Left kidney (tissue), 2 donors: ENCODE measurements around the gene APOB. TPM values are rescaled to one million over a fixed set of nuclear protein-coding genes. Genes with fewer than 3 reads are reported as not detected.

ENCODE experiments used
- DNase-seq: peaks from one replicate; pipeline ENCODE4 v3.0.0-alpha.2; 2013
- polyA plus RNA-seq: library from polyadenylated mRNA; unstranded; fragments of 120-200 nt; gene quantifications from one replicate; pipeline ENCODE4 v1.2.1, GENCODE V29; 2013; ENCODE audit not compliant: insufficient read length

APOB gene
- polyA plus RNA-seq, 1 donor = 5.3 TPM

DNA sequence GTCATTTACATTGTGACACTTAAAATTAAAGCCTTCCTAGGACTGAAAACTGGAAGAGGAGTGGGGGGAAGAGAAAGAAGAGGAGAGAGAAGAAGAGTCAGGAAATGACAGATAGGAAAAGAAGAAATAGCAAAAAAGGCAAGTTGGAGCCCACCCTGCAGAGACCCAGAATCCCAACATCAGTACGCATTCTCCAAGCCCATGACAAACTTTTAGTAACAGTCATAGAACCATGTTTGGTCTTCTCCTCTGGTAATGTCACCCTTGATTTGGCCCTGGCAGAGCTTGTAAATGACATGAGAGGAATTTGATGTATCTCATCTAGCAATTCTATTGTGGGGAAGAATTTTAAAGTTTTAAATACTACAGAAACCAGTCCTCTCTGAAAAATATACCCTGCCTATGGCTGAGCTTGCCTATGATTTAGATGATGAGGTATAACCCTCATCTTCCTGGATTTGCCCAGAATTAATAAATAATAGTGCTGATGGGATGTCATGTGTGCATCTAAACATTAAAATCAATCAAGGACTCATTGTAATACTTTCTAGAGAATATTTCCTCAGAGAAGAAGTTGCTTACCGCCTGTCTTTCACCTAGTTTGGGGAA is 40.2 kb downstream of the APOB start:
- DNase-seq = no peak

DNA sequence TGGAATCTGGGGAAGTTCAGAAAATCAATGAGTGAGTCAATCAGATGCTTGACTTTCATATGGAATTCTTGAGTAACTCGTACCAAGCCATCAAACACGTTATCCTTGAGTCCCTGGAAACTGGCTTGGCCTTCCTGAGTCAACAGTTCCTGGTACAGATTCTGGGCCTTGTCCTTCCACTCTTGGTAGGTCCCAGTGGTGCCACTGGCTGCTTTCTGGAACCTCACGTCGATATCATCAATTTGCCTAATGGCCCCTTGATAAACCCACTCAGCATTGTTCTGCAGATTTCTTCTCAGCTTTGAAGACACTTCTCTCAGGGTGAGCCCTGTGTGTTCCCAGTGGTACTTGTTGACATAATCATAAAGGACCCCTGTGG is 41.1 kb downstream of the APOB start:
- no peak for DNase-seq

DNA sequence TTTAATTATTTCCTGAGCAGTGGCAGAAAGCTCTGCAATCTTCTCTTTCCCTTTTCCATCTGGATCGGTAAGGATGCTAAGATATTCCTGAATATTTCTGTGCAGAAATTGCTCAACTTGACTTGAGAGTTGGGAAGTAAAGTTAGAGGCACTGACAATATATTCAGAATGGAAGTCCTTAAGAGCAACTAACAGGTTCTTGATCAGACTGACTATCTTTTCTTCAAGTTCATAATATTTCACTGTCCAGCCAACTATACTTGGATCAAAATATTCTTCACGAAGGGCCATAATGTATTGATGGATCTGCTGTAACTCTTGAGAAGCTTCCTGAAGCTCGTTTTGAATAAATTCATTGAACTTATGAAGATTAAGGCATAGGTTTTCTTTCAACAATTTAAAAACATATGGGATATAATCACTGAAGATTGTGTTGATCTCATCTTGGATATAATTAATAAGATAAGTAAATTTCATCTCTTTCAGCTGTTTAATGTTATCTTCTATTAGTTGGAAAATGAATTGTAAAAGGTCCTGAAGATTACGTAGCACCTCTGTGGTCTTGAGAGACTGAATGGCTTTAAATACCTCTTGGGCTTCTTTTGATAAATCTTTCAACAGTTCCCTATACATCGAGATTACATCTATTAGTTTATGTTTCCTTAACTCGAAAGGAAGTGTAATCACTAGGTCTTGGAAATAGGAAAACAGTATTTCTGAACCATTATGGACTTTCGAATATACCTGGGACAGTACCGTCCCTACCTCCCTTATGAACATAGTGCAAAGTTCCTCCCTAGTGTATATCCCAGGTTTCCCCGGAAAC is 41.7 kb downstream of the APOB start:
- no peak for DNase-seq

DNA sequence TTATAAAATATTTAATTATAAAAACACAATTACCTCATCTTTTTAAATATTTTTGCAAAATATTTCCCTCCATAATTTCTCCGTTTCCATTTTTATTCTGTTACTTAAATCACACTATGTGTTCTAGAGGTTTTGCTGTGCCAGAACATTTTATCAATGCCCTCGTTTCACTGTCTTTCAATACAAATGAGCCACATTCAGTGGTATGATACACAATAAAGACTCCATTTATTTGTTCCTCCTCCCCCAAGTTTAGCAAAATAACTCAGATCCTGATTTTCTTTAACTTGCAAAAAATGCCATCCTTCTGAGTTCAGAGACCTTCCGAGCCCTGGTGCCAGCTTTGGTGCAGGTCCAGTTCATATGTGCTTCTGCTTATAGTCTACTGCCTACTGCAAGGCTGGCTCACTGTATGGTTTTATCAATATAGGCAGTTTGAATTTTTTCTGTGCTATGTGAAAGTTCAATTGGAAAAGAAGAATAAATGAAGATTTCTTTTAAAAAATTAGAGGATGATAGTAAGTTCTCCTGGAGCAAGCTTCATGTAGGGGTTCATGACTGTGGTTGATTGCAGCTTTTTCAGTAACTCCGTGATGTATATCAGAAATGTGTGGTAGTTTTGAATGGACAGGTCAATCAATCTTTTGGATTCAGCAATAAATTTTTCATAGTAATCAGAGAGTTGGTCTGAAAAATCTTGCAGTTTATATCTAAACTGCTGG is 42.5 kb downstream of the APOB start:
- DNase-seq = no peak

DNA sequence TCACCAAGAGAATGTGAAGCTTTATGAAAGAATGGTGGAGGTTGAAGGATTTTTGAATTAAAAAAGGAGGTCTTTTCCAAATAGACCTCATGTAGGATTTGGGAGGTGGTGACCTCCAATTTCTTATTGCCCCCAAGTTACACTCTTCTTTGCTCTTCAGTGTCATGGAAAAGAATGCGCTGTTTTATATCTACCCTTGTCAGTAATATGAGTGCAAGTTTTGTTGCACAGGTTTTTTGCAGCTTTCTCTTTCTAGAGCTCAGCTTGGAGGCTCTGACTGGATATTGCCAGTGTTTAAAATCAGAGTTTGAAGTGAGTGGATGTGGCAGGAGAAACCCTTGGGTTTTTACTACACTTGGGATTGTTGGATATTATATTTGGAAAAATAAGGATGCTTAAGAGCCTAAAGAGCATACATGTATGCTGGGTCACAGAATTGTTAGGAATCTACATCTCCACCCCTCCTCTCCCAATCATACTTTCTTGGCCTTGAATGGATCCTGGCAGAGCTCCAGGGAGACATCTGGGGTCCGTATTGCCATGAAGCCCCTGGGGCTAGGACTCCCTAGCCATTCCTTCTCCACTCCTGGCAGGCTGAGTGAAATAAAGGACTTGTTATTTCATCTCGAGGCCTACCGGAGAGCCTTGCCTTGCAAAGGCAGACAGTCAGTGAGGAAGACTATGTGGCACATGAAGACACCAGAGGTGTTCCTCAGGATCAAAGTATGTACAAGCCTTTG is 43.8 kb downstream of the APOB start:
- no peak for DNase-seq

DNA sequence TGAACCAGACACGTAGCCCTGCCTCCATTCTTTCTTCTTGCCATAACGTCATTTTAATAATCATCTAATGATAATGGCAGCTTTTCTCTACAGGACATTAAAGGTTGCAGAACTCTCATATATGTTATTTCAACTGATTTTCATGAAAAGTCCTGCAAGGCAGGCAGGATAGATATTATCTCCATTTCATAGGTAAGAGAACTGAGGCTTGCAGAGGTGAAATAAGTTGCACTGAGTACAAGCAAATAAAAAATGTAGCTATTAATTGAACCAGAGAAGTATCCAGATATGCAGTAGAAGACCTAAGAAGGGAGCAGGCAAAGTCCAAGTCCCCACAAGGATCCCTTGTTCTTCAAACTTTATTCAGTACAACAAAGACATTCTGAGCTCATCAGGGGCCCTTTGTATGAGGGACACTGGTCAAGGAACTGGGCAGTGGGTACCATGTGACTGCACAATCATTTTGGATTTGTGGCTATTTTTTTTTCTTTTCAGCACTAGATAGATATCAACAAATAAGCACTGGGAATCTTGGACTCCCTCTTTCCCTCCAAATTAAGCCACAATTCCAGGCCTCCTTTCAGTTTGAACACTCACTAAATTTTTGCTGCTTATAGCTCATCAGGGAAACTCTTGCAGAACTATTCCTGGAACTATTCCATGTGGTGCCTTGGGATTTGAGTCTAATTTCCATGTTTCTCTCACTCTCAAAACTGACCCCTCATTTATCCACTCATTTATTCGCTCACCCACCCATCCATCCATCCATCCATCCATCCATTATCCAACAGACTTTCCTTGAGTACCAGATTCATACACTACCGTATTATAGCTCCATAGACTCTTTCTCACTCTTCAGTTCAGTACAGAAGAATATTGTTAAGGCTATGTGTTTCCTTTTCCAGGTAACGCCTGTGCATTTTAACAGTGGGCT is 44.6 kb downstream of the APOB start:
- no peak for DNase-seq

DNA sequence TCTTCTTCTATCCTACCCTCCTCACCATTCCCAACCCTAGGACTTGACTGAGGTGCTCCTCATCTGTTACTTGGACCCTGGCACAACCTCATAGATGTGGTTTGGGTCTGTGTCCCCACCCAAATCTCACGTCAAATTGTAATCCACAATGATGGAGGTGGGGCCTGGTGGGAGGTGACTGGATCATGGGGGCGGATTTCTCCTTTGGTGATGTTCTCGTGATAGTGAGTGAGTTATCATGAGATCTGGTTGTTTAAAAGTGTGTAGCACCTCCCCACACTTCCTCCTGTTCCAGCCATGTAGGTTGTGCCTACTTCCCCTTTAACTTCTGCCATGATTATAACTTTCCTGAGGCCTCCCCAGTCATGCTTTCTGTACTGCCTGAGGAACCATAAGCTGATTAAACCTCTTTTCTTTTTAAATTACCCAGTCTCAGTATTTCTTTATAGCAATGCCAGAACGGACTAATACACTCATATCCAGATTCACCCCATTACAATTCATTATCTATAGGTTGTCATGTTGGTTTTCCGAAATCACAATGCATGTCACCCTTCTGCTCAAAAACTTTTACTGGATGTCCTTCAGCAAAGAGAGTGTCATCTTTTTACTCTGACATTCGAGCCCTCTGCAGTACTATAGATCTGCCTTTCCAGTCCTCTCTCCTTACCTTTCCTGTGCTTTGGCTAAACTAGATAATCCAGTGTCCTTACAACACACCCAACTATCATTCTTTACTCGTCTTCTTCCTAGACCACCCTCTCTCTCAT is 45.7 kb downstream of the APOB start:
- no peak for DNase-seq

DNA sequence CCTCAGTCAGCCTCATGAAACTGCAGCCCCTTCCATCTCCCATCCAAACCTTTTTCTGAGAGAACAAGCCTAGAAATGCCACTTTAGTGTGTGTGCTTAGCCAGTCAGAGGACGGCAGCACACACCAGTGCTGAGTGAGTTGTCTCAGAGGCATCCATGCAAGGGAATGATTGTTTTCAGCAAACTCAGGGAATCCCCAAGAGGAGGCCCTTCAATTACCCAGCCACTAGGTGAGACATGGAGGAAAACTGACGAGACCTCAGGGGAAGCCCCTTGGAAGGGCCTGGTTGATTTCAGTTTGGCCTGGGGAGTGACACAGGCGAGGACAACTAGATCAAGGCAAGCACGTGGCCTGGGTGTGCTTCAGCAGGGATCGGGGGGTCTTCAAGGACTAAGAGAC is 49.7 kb downstream of the APOB start:
- DNase-seq = no peak

DNA sequence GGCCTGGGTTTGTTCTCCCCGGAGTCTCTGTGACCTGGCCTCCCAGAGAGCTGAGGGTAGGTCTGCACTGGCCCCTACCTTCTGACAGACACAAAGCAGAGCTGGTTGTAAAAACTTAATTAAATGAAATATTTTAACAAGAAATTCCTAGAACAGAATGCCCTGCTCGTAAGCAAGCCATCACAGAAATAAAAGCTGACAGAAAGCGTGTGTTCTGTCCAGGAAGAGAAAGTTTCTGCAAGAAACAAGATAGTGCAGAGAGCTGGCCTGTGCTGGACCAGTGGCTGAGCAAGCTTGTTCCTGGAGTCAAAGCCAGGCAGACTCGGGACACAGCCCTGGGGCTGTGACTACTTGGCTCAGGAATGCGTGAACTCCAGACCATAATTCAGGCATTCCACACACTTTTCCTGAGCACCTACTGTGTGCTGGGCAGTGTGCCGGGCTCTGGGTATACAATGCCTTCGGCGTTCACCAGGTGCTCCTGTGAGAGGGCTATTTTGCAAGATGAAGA is 51.6 kb downstream of the APOB start:
- peak; percentile 49 for DNase-seq

DNA sequence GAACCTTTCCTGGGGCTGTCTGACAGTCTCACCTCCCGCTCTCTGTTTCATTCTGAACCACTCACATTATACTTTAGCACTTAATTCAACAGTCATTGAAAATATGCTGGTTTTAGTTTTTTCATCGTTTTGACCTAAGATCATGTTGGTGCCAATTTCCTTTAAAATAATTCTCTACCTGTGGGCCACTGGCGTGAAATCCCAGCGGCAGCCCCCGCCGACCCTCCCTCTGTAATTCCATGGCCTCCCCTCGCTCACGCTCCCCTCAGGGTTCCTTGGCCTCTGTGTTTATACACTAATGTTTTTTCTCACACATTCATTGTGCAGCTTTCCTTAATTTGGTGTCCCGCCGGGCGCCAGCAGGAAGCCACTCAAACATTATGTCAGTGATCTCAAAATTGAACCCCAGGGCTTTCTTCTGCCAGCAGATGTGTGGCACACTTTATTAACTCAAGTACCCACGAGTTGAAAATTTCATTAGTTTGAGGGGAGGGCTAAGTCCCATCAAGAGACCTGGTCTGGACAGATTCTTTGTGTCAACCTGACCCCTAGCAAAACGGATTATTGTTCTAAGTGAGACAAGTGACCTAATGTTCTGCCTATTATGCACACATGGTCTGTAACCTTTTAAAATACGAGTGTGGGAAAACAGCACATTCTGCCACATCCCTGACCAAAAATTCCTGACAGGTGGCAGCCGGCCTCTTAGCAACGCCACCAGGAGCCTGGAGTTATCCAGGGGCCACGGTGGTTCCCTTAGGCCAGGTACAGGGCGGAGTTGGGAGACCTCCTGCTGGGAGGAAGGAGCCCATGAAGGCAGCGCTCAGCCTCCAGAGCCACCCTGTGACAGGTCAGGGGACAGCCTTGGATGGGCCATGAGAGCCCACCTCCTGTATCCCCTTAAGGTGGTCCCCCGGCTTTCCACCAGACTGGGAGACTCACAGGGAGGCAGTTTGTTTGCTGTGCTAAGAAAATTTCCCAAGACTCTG is 53.1 kb downstream of the APOB start:
- DNase-seq = no peak

DNA sequence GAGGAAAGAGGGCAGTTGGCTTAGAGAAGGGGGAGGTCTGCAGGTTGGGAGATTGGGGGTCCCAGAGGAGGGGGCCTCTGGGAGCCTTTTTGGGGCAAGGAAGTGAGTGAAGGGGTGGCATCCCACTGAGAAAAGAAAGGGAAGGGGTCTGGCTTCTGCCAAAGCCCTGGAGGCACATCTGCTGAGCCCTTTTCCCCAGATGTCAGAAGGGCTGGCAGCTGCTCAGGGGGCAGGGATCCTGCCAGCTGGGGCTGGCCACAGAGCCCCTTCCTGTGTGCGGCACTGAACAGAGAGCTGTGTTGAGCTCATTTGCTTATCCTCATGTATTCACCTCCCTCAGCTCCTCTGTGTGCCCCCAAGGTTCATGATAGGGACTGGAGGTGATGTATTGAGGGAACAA is 54.5 kb downstream of the APOB start:
- DNase-seq = no peak

DNA sequence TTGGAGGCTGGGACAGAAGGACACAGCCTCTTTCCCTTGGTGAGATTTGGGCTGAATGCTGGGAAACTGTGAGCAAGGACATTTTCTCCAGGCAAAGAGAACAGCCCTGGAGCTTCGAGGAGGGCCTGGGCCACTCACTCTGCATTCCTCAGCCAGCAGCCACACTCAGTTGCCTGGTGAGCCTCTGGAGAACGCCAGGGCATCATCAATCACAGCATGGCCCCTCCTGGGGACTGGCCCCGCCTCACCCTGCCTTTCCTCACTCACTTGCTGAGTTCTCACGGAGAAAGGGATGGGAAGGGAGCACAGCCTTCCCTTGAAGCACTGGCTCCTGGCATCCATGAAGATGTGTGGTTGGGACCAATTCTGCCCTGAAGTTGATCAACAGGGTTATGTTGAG is 55.0 kb downstream of the APOB start:
- DNase-seq = no peak

DNA sequence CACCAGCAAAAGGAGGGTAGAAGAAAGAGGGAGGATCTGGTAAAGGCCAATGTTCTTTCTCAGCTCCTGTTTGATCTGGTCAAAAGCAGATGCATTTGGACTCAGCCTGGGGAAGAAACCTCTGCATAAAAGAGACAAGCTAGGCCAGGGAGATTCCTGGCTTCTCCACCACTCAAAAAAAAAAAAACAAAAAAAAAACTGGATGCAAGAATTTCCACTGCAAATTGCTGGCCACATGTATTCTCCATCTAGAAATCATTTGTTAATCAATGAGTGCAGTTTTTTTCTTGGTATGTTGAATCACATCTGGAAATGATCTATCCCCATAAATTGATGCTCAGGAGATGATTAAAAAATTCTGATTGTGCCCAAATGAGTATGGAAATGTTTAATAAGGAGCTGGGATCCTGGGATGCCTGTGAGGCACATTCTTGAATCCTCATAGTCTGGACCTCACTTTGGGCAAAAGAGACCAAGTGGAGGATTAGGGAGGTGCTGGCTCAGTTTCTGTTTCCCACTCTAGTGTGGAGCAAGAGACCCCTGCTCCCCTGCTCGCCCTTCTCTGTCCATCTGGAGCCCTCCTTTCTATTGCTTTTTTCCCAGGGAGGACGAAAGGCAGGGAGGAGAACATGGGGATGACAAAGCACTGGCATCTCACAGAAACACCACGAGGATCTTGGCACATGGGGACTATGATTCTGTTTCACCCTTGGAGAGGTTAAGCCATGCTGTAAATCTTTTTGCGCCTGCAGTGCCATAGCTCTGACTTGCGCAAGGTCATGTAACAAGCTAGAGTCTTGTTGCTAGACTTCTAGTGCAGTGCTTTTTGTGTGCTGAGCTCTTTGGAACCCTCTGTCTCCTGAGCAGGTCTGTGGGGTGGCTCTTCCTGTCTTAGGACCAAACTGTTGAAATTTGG is 57.6 kb downstream of the APOB start:
- no peak for DNase-seq

DNA sequence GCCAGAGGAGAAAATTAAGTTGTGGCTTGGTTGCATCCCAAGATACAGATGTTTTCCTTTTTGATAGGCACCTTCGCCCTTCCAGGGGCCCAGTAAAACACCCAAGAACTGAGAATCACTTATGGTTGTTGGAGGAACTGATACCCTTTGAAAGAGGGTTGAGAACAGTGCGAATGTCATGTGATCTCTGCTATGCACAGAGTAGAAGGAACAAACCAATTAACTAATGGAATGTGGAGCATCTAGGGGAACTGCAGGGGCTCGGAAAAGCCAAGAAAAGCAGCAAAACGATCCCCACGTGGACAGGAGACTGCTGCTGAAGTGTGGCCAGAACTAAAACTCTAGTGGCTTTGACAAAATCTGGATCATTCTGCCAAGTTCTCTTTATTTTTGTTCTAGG is 58.8 kb downstream of the APOB start:
- DNase-seq = no peak

DNA sequence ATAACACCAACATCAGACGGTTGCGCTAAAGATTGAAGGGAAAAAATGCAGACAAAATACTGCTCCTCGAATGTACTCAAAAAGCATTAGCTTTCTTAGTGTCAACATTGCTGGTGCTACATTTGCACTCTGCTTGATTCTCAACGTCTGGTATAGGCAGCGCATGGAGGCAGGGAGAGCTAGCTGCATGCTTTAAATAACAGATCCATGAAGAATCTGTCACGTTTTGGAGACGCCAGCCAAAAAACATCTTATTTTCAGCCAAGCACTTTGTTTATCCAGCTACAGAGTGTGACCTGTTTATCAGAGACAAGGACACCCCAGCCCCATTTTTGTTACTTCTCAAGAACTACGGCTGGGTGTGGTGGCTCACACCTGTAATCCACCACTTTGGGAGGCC is 59.5 kb downstream of the APOB start:
- DNase-seq = peak; percentile 37

DNA sequence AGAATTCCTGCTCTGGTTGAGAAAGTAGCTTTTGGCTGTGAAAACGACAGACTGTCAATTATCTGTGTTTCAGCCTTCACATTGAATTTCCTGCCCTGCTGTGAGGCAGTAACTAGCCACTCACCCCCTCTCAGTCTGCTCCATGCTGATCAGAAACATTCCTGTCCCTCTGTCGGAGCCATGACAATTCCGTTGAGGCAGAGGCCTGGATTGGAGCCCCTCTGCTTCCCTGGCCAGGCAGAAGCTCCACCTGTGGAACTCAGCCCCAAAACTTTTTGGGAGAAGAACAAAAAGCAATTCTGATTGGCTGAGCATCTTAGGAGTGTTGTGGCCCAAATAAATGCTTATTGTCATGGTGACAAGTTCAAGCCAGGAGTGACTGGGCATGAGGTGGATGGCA is 60.0 kb downstream of the APOB start:
- no peak for DNase-seq

DNA sequence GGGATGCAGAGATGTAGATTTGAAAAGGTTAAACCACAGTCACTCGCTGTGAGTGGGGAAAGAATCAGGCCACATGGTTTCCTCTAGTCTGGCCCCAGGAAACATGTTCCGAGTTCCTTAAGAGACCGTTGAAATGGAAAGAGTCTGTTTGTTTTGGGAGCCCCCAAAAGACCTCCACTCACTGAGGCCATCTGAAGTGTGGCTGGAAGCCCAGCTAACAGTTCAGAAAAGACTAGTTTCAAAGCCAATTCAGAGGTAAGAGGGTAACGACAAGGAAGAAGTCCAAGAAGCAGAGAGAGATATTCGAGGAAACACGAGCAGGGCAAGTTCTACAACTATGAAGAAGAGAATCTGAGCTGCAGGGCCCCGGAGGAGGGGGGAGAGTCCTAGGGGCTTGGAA is 61.0 kb downstream of the APOB start:
- DNase-seq = no peak
